H9 (cell line): ENCODE measurements around the gene ANXA7. TPM values are rescaled to one million over a fixed set of nuclear protein-coding genes. Genes with fewer than 3 reads are reported as not detected.

Source experiments
- DNase-seq: peaks from one replicate; pipeline ENCODE4 v3.0.0-alpha.2; 2017
- H2AFZ ChIP-seq: one replicate; pipeline ENCODE4 v1.6.1; 2013; ENCODE audit warnings: mild to moderate bottlenecking, low read length, control low read depth, moderate library complexity
- H2AK5ac ChIP-seq: 2 replicates; pipeline ENCODE4 v1.6.1; 2013; ENCODE audit warnings: low read length, control low read depth, mixed read lengths; ENCODE audit not compliant: insufficient read length
- H2BK120ac ChIP-seq: one replicate; pipeline ENCODE4 v1.6.1; 2013; ENCODE audit warnings: low read depth, mild to moderate bottlenecking, low read length, control low read depth, inconsistent platforms; ENCODE audit not compliant: poor library complexity, severe bottlenecking
- H2BK12ac ChIP-seq: 2 replicates; pipeline ENCODE4 v1.6.1; 2013; ENCODE audit warnings: low read length, control low read depth, mixed read lengths, low read depth; ENCODE audit not compliant: insufficient read length
- H2BK15ac ChIP-seq: 2 replicates; pipeline ENCODE4 v1.6.1; 2013; ENCODE audit warnings: low read depth, low read length, control low read depth
- H2BK20ac ChIP-seq: one replicate; pipeline ENCODE4 v1.6.1; 2013; ENCODE audit warnings: low read depth, mild to moderate bottlenecking, low read length, control low read depth, inconsistent platforms; ENCODE audit not compliant: poor library complexity, severe bottlenecking
- H2BK5ac ChIP-seq: 2 replicates; pipeline ENCODE4 v1.6.1; 2013; ENCODE audit warnings: low read length, control low read depth, mixed read lengths; ENCODE audit not compliant: insufficient read length
- H3K14ac ChIP-seq: 2 replicates; pipeline ENCODE4 v1.6.1; 2013; ENCODE audit warnings: low read length, control low read depth; ENCODE audit not compliant: insufficient read depth
- H3K18ac ChIP-seq: 2 replicates; pipeline ENCODE4 v1.6.1; 2013; ENCODE audit warnings: low read depth, mild to moderate bottlenecking, mixed read lengths, low read length, control low read depth; ENCODE audit not compliant: insufficient read length
- H3K23ac ChIP-seq: 2 replicates; pipeline ENCODE4 v1.6.1; 2013; ENCODE audit warnings: low read length, control low read depth, mixed read lengths, low read depth; ENCODE audit not compliant: insufficient read length
- H3K23me2 ChIP-seq: 2 replicates; pipeline ENCODE4 v1.6.1; 2013; ENCODE audit warnings: low read depth, mild to moderate bottlenecking, mixed read lengths, low read length, control low read depth; ENCODE audit not compliant: insufficient read length, poor library complexity, severe bottlenecking
- H3K27ac ChIP-seq: 2 replicates; pipeline ENCODE4 v1.5.1; 2013; ENCODE audit warnings: low read length, control low read depth, mixed read lengths, low read depth; ENCODE audit not compliant: insufficient read length
- H3K27me3 ChIP-seq: 2 replicates; pipeline ENCODE4 v1.6.1; 2013; ENCODE audit warnings: low read length, control low read depth, inconsistent platforms; ENCODE audit not compliant: insufficient read depth
- H3K4ac ChIP-seq: 2 replicates; pipeline ENCODE4 v1.6.1; 2013; ENCODE audit warnings: low read depth, mild to moderate bottlenecking, control low read depth, inconsistent platforms, low read length, moderate library complexity
- H3K4me1 ChIP-seq: 2 replicates; pipeline ENCODE4 v1.6.1; 2013; ENCODE audit warnings: low read length, control low read depth, inconsistent platforms; ENCODE audit not compliant: insufficient read depth
- H3K4me2 ChIP-seq: 2 replicates; pipeline ENCODE4 v1.6.1; 2013; ENCODE audit warnings: low read length, control low read depth, mixed read lengths; ENCODE audit not compliant: insufficient read length, insufficient read depth
- H3K56ac ChIP-seq: 2 replicates; pipeline ENCODE4 v1.6.1; 2013; ENCODE audit warnings: low read depth, mild to moderate bottlenecking, mixed read lengths, low read length, control low read depth; ENCODE audit not compliant: insufficient read length
- H3K79me1 ChIP-seq: 2 replicates; pipeline ENCODE4 v1.6.1; 2013; ENCODE audit warnings: low read depth, mild to moderate bottlenecking, moderate library complexity, low read length, control low read depth, inconsistent platforms; ENCODE audit not compliant: insufficient read depth, poor library complexity, severe bottlenecking
- H3K79me2 ChIP-seq: 2 replicates; pipeline ENCODE4 v1.6.1; 2013; ENCODE audit warnings: low read length, control low read depth, inconsistent platforms; ENCODE audit not compliant: insufficient read depth
- H3K9ac ChIP-seq: 2 replicates; pipeline ENCODE4 v1.6.1; 2013; ENCODE audit warnings: low read length, control low read depth, mixed read lengths; ENCODE audit not compliant: insufficient read length; ENCODE audit errors: extremely low read depth
- H3K9me3 ChIP-seq: one replicate; pipeline ENCODE4 v1.6.1; 2013; ENCODE audit warnings: low read depth, low read length, inconsistent platforms; ENCODE audit not compliant: control insufficient read depth
- H3T11ph ChIP-seq: one replicate; pipeline ENCODE4 v1.6.1; 2013; ENCODE audit warnings: mild to moderate bottlenecking, low read length, control low read depth, inconsistent platforms
- H4K20me1 ChIP-seq: one replicate; pipeline ENCODE4 v1.6.1; 2013; ENCODE audit not compliant: control insufficient read depth, insufficient read length, insufficient read depth
- H4K5ac ChIP-seq: 2 replicates; pipeline ENCODE4 v1.6.1; 2013; ENCODE audit warnings: low read depth, mild to moderate bottlenecking, mixed read lengths, low read length, control low read depth; ENCODE audit not compliant: insufficient read length
- H4K8ac ChIP-seq: replicated peaks from 2 replicates; pipeline ENCODE4 v1.6.1; 2013; ENCODE audit warnings: low read length, control low read depth, mixed read lengths, low read depth; ENCODE audit not compliant: insufficient read length
- H4K91ac ChIP-seq: 2 replicates; pipeline ENCODE4 v1.6.1; 2013; ENCODE audit warnings: low read depth, mild to moderate bottlenecking, moderate library complexity, mixed read lengths, low read length, control low read depth; ENCODE audit not compliant: insufficient read length
- H3K27ac Mint-ChIP-seq, 3 experiments: 2 replicates in 2 of 3; 3 replicates in 1 of 3; pipeline ENCODE4 v1.8.0; 2020 to 2021; ENCODE audit warnings: mixed read lengths in 3 of 3, mild to moderate bottlenecking in 1 of 3, moderate library complexity in 1 of 3
- H3K27me3 Mint-ChIP-seq: 2 replicates; pipeline ENCODE4 v1.8.0; 2021; ENCODE audit warnings: low read depth, mild to moderate bottlenecking, moderate library complexity, mixed read lengths
- H3K36me3 Mint-ChIP-seq, 3 experiments: 2 replicates in 2 of 3; 3 replicates in 1 of 3; pipeline ENCODE4 v1.8.0; 2020 to 2021; ENCODE audit warnings: low read depth in 3 of 3, mixed read lengths in 3 of 3; ENCODE audit not compliant: insufficient read depth in 1 of 3
- H3K4me1 Mint-ChIP-seq, 2 experiments: 2 replicates each; pipeline ENCODE4 v1.8.0; 2020; ENCODE audit warnings: mixed read lengths in 2 of 2
- H3K4me3 Mint-ChIP-seq, 2 experiments: 2 replicates in 1 of 2; 3 replicates in 1 of 2; pipeline ENCODE4 v1.8.0; 2020 to 2021; ENCODE audit warnings: mild to moderate bottlenecking in 2 of 2, mixed read lengths in 2 of 2, moderate library complexity in 1 of 2
- H3K9me3 Mint-ChIP-seq, 2 experiments: 2 replicates in 1 of 2; 3 replicates in 1 of 2; pipeline ENCODE4 v1.8.0; 2020; ENCODE audit warnings: mild to moderate bottlenecking in 2 of 2, mixed read lengths in 2 of 2, moderate library complexity in 1 of 2
- WGBS: extraction: QIAGEN DNeasy Blood & Tissue Kit; methylation state at CpG from one replicate; pipeline ENCODE4 v1.1.7; 2013; ENCODE audit warnings: missing lambda C conversion rate, low lambda C conversion rate, mixed read lengths; ENCODE audit not compliant: insufficient read length; ENCODE audit errors: extremely low coverage; 5-methylcytosine and 5-hydroxymethylcytosine counted together
- total RNA-seq: library from RNA; stranded (reverse); gene quantifications from 2 replicates; pipeline ENCODE4 v1.2.1, GENCODE V29; 2021
- TF ChIP-seq, protein P1 (sequence below): fragments of 200-600 bp; sonication (generic); conservative IDR thresholded peaks from 3 replicates; pipeline ENCODE4 v1.8.0; 2021; ENCODE audit warnings: antibody characterized with exemption, mild to moderate bottlenecking

Gene ANXA7
- total RNA-seq, 1 experiment from 2014 or later, result 84.6 TPM

DNA sequence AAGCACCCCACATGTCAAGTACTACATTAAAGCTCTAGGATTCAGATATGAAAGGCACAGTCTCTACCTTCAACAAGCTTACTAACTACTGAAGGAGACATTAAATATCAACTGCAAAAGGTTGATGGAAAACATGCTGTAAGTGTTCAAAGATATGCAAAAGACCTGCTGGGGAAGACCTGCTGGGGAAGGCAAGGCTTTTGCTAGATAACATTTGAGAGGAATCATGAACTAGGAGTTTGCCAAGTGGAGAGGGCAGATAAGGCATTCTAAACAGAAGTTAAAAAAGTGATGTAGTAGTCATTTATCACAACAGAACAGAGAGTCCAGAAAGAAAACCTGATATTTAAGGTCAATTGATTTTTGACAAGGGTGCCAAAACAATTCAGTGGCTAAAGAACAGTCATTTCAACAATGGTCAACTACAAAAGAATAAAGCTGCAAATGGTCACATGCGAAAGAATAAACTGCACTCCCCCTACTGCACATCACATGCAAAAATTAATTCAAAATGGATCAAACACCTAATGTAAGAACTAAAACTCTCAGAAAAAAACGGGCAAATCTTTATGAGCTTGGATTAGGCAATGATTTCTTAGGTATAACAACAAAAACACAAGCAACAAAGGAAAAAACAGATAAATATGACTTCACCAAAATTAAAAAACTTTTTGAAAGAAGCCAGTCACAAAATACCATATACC is 42.5 kb upstream of the ANXA7 start:
- Histone ChIP-seq H2AK5ac (no peak overlapping the region), H3K56ac (no peak overlapping the region), H3K9ac (no peak overlapping the region), H3K79me1 (no peaks in the 10 kb centered on the region), H3K14ac (no peak overlapping the region), H3K27me3 (no peaks in the 10 kb centered on the region), H4K91ac (no peak overlapping the region), H3T11ph (no peak overlapping the region), H2BK12ac (no peak overlapping the region), H2BK20ac (no peak overlapping the region), H3K27ac (no peak overlapping the region), H3K4me1 (no peaks in the 10 kb centered on the region), H4K20me1 (no peaks in the 10 kb centered on the region), H2BK120ac (no peak overlapping the region), H3K23ac (no peak overlapping the region), H3K79me2 (no peaks in the 10 kb centered on the region), H3K4ac (no peak overlapping the region), H3K23me2 (no peaks in the 10 kb centered on the region), H2AFZ (no peak overlapping the region), H3K18ac (no peak overlapping the region), H3K9me3 (no peaks in the 10 kb centered on the region), H3K4me2 (no peak overlapping the region), H4K8ac (no peak overlapping the region), H2BK5ac (no peak overlapping the region), H4K5ac (no peak overlapping the region), H2BK15ac (no peak overlapping the region)
- Mint-ChIP-seq H3K4me3 (no peak overlapping the region), H3K36me3 (peaks cover 0 to 21% (median 10%) of the 10 kb centered on the region in 3 experiments; a peak in 4 of 7 replicates), H3K9me3 (no peaks in the 10 kb centered on the region), H3K27me3 (no peaks in the 10 kb centered on the region), H3K27ac (peak overlapping the region in 1 of 3 experiments; percentile 3; a peak in 1 of 7 replicates), H3K4me1 (peaks cover 3 to 6% of the 10 kb centered on the region in 2 experiments; a peak in 3 of 4 replicates)
- WGBS, result no CpG with 5 or more reads among the region's 2 CpGs
- DNase-seq, result no peak
- TF ChIP-seq, protein P1, sequence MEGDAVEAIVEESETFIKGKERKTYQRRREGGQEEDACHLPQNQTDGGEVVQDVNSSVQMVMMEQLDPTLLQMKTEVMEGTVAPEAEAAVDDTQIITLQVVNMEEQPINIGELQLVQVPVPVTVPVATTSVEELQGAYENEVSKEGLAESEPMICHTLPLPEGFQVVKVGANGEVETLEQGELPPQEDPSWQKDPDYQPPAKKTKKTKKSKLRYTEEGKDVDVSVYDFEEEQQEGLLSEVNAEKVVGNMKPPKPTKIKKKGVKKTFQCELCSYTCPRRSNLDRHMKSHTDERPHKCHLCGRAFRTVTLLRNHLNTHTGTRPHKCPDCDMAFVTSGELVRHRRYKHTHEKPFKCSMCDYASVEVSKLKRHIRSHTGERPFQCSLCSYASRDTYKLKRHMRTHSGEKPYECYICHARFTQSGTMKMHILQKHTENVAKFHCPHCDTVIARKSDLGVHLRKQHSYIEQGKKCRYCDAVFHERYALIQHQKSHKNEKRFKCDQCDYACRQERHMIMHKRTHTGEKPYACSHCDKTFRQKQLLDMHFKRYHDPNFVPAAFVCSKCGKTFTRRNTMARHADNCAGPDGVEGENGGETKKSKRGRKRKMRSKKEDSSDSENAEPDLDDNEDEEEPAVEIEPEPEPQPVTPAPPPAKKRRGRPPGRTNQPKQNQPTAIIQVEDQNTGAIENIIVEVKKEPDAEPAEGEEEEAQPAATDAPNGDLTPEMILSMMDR, result no peak
